SK-N-SH treated with all-trans-retinoic acid at 6 μM for 48 hours (cell line): ENCODE measurements around the gene APOL5.

ENCODE experiments used
- ATAC-seq: fragments of 200-7000 bp; cut with Tn5 transposase; 3 replicates; pipeline ENCODE4 v1.9.1; 2020; ENCODE audit warnings: mild to moderate bottlenecking, moderate library complexity
- ARNTL ChIP-seq: fragments of 450-650 bp; formaldehyde crosslinking; IDR thresholded peaks from 2 replicates; pipeline ENCODE4 v1.5.0; 2020; ENCODE audit warnings: low read depth, mild to moderate bottlenecking, moderate library complexity, borderline replicate concordance
- CREB5 ChIP-seq: fragments of 250-450 bp; sonication (Bioruptor Pico); IDR thresholded peaks from 2 replicates; pipeline ENCODE4 v1.5.1; 2020; ENCODE audit warnings: low read depth, mild to moderate bottlenecking, moderate library complexity
- CSDC2 ChIP-seq: fragments of 250-450 bp; sonication (Bioruptor Pico); IDR thresholded peaks from 2 replicates; pipeline ENCODE4 v1.5.0; 2020; ENCODE audit warnings: mild to moderate bottlenecking, moderate library complexity
- CSRNP3 ChIP-seq: fragments of 250-450 bp; sonication (Bioruptor Pico); IDR thresholded peaks from 2 replicates; pipeline ENCODE4 v1.5.1; 2021; ENCODE audit warnings: mild to moderate bottlenecking, moderate library complexity
- ESRRG ChIP-seq: fragments of 250-450 bp; sonication (Bioruptor Pico); IDR thresholded peaks from 2 replicates; pipeline ENCODE4 v1.6.1; 2021; ENCODE audit warnings: mild to moderate bottlenecking
- GLIS3 ChIP-seq: fragments of 250-450 bp; sonication (Bioruptor Pico); IDR thresholded peaks from 2 replicates; pipeline ENCODE4 v1.5.0; 2020; ENCODE audit warnings: mild to moderate bottlenecking, moderate library complexity
- ISL1 ChIP-seq: fragments of 250-450 bp; sonication (Bioruptor Pico); IDR thresholded peaks from 2 replicates; pipeline ENCODE4 v2.1.2; 2022; ENCODE audit warnings: mild to moderate bottlenecking, moderate library complexity
- OSR1 ChIP-seq: fragments of 250-450 bp; sonication (Bioruptor Pico); IDR thresholded peaks from 2 replicates; pipeline ENCODE4 v1.8.0; 2022; ENCODE audit warnings: moderate library complexity, mild to moderate bottlenecking, inconsistent platforms
- POU6F1 ChIP-seq: fragments of 250-450 bp; sonication (Bioruptor Pico); IDR thresholded peaks from 2 replicates; pipeline ENCODE4 v1.8.0; 2021; ENCODE audit warnings: low read depth, mild to moderate bottlenecking, moderate library complexity, borderline replicate concordance
- RARB ChIP-seq: fragments of 250-450 bp; sonication (Bioruptor Pico); IDR thresholded peaks from 2 replicates; pipeline ENCODE4 v1.8.0; 2021; ENCODE audit warnings: mild to moderate bottlenecking, moderate library complexity
- SNAI2 ChIP-seq: fragments of 250-450 bp; sonication (Bioruptor Pico); IDR thresholded peaks from 2 replicates; pipeline ENCODE4 v1.5.0; 2020; ENCODE audit warnings: mild to moderate bottlenecking, moderate library complexity
- TCF4 ChIP-seq: fragments of 250-450 bp; sonication (Bioruptor Pico); IDR thresholded peaks from 2 replicates; pipeline ENCODE4 v1.8.0; 2021; ENCODE audit warnings: mild to moderate bottlenecking, moderate library complexity, borderline replicate concordance
- TOX ChIP-seq: fragments of 250-450 bp; sonication (Bioruptor Pico); IDR thresholded peaks from 2 replicates; pipeline ENCODE4 v1.8.0; 2021; ENCODE audit warnings: mild to moderate bottlenecking, moderate library complexity, borderline replicate concordance
- TSHZ2 ChIP-seq: fragments of 250-450 bp; sonication (Bioruptor Pico); IDR thresholded peaks from 2 replicates; pipeline ENCODE4 v1.5.0; 2020; ENCODE audit warnings: mild to moderate bottlenecking, moderate library complexity
- ZC3H10 ChIP-seq: fragments of 250-450 bp; sonication (Bioruptor Pico); IDR thresholded peaks from 2 replicates; pipeline ENCODE4 v1.5.1; 2021; ENCODE audit warnings: mild to moderate bottlenecking, moderate library complexity
- ZFP3 ChIP-seq: fragments of 250-450 bp; sonication (Bioruptor Pico); IDR thresholded peaks from 2 replicates; pipeline ENCODE4 v1.5.0; 2020; ENCODE audit warnings: mild to moderate bottlenecking, moderate library complexity
- ZFP30 ChIP-seq: fragments of 450-650 bp; formaldehyde crosslinking; IDR thresholded peaks from 2 replicates; pipeline ENCODE4 v1.5.0; 2022; ENCODE audit warnings: mild to moderate bottlenecking, moderate library complexity
- ZNF565 ChIP-seq: fragments of 450-650 bp; formaldehyde crosslinking; conservative IDR thresholded peaks from 2 replicates; pipeline ENCODE4 v1.5.0; 2020; ENCODE audit warnings: low read depth, mild to moderate bottlenecking, moderate library complexity
- ZNF70 ChIP-seq: fragments of 450-650 bp; formaldehyde crosslinking; IDR thresholded peaks from 2 replicates; pipeline ENCODE4 v1.5.0; 2020; ENCODE audit warnings: mild to moderate bottlenecking, moderate library complexity
- ZNF8 ChIP-seq: fragments of 450-650 bp; formaldehyde crosslinking; IDR thresholded peaks from 2 replicates; pipeline ENCODE4 v1.5.0; 2020; ENCODE audit warnings: mild to moderate bottlenecking, moderate library complexity

The APOL5 gene

GRCh38 chr22:35684732-35685131, 32.9 kb upstream of the APOL5 start:
- TF ChIP-seq TOX (CRISPR knock-in tag) (no peak), RARB (CRISPR knock-in tag) (no peak), GLIS3 (CRISPR knock-in tag) (no peak), CSDC2 (no peak), CSRNP3 (CRISPR knock-in tag) (no peak), ISL1 (no peak), CREB5 (CRISPR knock-in tag) (no peak), ZNF70 (CRISPR knock-in tag) (no peak), ZC3H10 (CRISPR knock-in tag) (no peak), POU6F1 (CRISPR knock-in tag) (no peak), ARNTL (no peak)
- ATAC-seq: no peak

- ATAC-seq: no peak
- no peak for TF ChIP-seq ZNF70 (CRISPR knock-in tag)
- TF ChIP-seq ISL1: no peak
- TF ChIP-seq POU6F1 (CRISPR knock-in tag): no peak
- no peak for TF ChIP-seq ZNF565
- TF ChIP-seq ESRRG (CRISPR knock-in tag): no peak
- TF ChIP-seq SNAI2 (CRISPR knock-in tag): no peak
- no peak for TF ChIP-seq OSR1 (CRISPR knock-in tag)
- TF ChIP-seq TSHZ2 (CRISPR knock-in tag): no peak
- no peak for TF ChIP-seq TCF4
- no peak for TF ChIP-seq CREB5 (CRISPR knock-in tag)
- no peak for TF ChIP-seq ARNTL
- no peak for TF ChIP-seq ZC3H10 (CRISPR knock-in tag)
- TF ChIP-seq ZFP30 (CRISPR knock-in tag): no peak
- no peak for TF ChIP-seq GLIS3 (CRISPR knock-in tag)
- TF ChIP-seq ZNF8 (CRISPR knock-in tag): no peak
- TF ChIP-seq CSRNP3 (CRISPR knock-in tag): no peak
- TF ChIP-seq ZFP3: no peak
- TF ChIP-seq RARB (CRISPR knock-in tag): no peak
Measured at GRCh38 chr22:35685731-35686130, 31.9 kb upstream of the APOL5 start.
